Body of pancreas (tissue), 4 donors: ENCODE results near the gene ARHGEF37.

Experiments
- POLR2A ChIP-seq, 3 donors: fragments of 450-650 bp; IDR thresholded peaks; one replicate each; pipeline ENCODE4 v1.6.1; 2016; ENCODE audit warnings: antibody characterized with exemption in 3 of 3, mild to moderate bottlenecking in 2 of 3
- TF ChIP-seq, protein P1 (sequence below), 7 experiments: fragments of 450-650 bp in 4 of 7; fragments of 200-600 bp in 3 of 7; sonication (generic) in 3 of 7; IDR thresholded peaks; one replicate each; pipeline ENCODE4 v1.5.1; 2016 to 2019; ENCODE audit warnings: antibody characterized with exemption in 7 of 7

DNA sequence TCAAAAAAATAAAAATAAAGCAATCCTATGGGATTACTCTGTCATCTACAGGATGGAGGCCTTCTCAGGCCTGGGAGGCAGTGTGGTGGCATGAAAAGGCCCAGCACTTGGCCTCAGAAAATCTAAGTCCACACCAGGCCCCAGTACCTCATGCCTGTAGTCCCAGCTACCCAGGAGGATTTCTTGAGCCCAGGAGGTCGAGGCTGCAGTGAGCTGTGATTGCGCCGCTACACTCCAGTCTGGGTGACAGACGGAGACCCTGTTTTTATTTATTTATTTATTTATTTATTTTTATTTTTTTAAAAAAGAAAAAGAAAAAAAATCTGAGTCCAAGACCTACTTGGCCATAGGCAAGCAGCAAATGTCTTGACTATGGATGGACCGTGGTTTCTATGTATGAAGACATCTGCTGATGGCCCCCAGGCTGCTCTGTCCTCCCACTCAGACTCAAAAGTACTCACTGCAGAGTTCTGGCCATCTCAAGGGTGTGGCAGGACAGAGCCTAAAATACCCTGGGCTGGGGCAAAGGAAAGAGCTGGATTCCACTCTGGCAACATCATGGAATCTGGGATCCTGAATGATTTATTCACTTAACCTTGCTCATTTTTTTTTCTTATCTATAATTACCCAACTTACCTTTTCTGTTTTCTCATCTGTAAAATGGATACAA is 55.0 kb downstream of the ARHGEF37 start:
- TF ChIP-seq, protein P1, sequence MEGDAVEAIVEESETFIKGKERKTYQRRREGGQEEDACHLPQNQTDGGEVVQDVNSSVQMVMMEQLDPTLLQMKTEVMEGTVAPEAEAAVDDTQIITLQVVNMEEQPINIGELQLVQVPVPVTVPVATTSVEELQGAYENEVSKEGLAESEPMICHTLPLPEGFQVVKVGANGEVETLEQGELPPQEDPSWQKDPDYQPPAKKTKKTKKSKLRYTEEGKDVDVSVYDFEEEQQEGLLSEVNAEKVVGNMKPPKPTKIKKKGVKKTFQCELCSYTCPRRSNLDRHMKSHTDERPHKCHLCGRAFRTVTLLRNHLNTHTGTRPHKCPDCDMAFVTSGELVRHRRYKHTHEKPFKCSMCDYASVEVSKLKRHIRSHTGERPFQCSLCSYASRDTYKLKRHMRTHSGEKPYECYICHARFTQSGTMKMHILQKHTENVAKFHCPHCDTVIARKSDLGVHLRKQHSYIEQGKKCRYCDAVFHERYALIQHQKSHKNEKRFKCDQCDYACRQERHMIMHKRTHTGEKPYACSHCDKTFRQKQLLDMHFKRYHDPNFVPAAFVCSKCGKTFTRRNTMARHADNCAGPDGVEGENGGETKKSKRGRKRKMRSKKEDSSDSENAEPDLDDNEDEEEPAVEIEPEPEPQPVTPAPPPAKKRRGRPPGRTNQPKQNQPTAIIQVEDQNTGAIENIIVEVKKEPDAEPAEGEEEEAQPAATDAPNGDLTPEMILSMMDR (IDR thresholded peaks at IDR 0.05) = no peak
- TF ChIP-seq POLR2A (IDR thresholded peaks at IDR 0.05) = no peak
